Measurements from ENCODE around the gene TRIP6.
"Not testable (repeated sequence)": the region's sequence is repeated elsewhere in the genome, so short reads cannot be mapped to it uniquely, and the experiment has no call there.

Gene TRIP6

GRCh38 chr7:100919779-100920437 is 52.7 kb downstream of the TRIP6 start:
- DNase-seq: not testable (repeated sequence)

GRCh38 chr7:100921039-100921438 is 53.9 kb downstream of the TRIP6 start:
- no peak for DNase-seq
